ENCODE results near the gene ALDH8A1.

The ALDH8A1 gene

GRCh38 chr6:134949927-134950326, at the start of gene ALDH8A1:
TSS of gene ALDH8A1 (minus strand) at chr6:134950101. CDS start at chr6:134950053, 48 bp downstream.
- DNase-seq: no peak

GRCh38 chr6:134999107-134999506, 49.2 kb upstream of the ALDH8A1 start:
- DNase-seq: no peak

- no peak for DNase-seq
Measured at GRCh38 chr6:134997133-134997995, 47.5 kb upstream of the ALDH8A1 start.

DNA sequence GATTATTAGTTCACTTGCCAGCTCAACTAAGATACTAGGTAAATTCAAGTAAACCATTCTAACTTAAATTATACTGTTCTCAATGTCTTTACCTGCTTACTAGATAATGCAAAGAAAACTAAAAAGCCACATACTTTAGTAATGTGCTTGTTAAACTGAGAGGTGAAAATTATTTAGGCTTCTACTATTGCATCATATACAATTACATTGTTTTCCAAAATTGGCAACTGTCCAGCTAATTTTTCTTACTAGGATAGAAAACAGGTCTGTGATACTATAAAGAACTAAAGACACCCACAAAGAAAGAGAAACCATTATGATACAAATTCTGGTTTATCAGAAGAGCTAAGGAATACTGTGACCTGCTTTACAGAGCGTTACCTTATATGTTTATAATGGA, 45.6 kb upstream of the ALDH8A1 start:
- peak; percentile 26 for DNase-seq

GRCh38 chr6:134994431-134994830, 44.5 kb upstream of the ALDH8A1 start:
- no peak for DNase-seq

DNA sequence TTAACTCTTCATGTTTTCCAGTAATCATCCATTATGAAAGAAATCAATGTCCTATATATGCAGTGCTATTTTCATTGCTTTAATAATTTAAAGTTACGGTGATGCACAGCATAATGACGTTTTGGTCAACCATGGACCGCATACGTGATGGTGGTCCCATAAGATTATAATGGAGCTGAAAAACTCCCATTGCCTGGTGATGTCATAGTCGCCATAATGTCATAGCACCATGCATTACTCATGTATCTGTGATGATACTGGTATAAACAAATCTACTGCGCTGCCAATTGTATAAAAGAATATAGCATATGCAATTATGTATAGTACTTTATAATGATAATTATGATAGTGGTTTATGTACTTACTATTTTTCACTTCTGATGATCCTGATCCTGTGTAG, 42.3 kb upstream of the ALDH8A1 start:
- DNase-seq: no peak

- DNase-seq: no peak
Measured at GRCh38 chr6:134990262-134990661, 40.4 kb upstream of the ALDH8A1 start.

DNA sequence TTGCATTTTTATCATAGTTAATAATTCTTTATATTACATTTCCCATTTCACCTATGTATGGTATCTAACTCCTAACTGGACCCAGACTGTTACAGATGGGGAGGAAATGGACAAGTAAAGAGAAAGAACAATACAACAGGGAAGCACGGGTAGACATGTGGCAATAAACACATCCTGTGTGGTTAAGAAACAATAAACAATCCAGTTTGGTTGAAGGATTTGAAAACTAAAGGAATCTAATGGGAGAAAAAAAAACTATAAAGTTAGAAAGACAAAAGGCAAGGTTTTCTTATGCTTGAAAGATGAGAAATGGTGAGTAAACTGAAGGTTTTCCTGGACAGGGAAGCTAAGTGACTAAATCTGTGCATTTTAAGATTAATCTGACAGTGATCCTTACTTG, 34.9 kb upstream of the ALDH8A1 start:
- no peak for DNase-seq

DNA sequence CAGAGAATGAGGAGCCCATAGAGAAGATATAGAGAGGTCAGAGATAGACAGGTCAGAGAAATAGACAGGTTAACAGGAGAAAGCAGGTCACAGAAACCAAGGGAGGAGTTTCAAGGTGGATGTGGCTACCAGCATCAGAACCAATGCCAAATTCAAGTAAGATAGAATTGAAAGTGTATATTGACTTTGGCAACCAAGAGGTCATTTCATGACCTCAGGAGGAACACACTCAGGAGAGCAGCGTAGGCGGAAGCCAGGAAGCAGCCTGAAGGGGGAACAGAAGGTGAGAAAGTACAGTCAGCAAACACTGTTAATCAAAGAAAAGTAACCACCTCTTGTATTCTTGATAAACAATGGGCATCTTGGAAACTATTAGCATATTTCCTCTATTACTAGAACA, 33.9 kb upstream of the ALDH8A1 start:
- no peak for DNase-seq

DNA sequence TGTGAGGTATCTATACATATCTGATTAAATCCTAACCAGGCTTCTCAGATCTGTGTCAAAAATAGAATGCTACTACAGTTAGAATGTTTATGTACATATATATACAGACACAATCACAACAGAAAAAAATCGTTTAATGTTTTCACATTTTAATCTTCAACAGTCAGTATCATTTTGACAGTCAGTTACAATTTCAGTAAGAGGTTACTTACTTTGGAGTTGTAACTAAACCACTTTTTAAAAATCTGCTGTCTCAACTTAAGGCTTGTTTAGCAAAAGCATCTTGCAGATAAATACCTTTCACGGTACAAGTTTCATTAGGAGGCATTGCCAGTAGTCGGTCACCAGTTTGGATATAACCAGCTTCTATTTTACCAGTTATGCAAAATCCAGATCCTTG, 32.3 kb upstream of the ALDH8A1 start:
- DNase-seq: peak; percentile 46

GRCh38 chr6:134980846-134981245, 30.9 kb upstream of the ALDH8A1 start:
- DNase-seq: peak; percentile 94

- no peak for DNase-seq
Measured at GRCh38 chr6:134979142-134979541, 29.2 kb upstream of the ALDH8A1 start.

GRCh38 chr6:134974370-134974769, 24.5 kb upstream of the ALDH8A1 start:
- no peak for DNase-seq

DNA sequence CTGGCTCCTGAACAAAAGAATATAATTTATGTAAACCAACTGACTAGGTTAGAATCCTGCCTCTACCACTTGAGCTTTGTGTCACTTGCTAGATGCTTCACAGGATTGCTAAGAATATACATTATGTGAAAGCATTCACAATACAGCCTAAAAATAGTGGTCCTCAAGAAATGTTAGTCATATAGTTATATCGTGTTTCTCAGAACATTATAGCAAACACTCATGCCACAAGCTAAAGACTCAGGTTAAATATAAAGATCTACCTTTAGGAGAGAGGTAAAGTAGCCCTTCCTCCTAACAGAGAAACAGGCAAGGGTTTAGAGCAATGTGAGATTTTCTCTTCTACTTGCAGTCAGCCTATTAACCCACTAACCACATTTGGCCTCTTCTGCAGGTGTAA, 17.8 kb upstream of the ALDH8A1 start:
- no peak for DNase-seq

GRCh38 chr6:134964451-134965203, 14.7 kb upstream of the ALDH8A1 start:
- DNase-seq: no peak

GRCh38 chr6:134962421-134962820, 12.5 kb upstream of the ALDH8A1 start:
- no peak for DNase-seq

GRCh38 chr6:134961366-134961765, 11.5 kb upstream of the ALDH8A1 start:
- DNase-seq: no peak

DNA sequence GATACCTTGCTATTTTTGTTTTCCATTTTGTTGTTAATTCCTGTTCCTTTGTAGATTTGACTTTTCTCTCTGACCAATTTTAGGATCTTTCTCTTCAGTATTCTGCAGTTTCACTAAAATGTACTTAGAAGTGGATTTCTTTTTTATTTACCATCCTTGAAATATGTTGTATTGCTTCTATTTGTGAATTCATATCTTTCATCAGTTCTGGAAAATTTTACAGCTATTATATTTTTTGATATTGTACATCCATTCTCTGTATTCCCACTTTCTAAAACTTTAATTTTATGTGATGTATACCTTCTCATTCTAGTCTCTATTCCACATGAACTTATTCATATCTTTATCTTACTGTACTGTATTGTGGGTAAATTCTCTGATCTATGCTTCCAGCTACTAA, 9.7 kb upstream of the ALDH8A1 start:
- DNase-seq: no peak

DNA sequence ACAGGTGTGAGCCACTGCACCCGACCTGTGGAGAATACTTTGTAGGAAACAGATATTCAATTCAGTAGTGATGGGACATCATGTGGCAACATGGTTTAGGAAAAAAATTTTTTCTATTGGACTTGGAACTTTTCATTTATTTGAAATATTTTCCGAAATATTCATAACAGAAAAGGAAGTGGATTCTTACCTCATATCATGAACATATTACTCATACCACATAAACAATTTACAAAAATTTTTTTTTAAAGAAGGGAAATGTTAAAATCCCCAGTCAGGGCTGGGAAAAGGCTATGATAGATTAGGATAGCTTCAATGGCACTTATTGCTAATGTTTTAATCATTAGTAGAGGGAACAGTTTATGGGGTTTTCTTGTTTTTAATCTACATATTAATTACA, 6.8 kb upstream of the ALDH8A1 start:
- DNase-seq: no peak

GRCh38 chr6:134956032-134956431, 6.1 kb upstream of the ALDH8A1 start:
- DNase-seq: no peak

- no peak for DNase-seq
Measured at GRCh38 chr6:134954272-134955000, 4.5 kb upstream of the ALDH8A1 start.

DNA sequence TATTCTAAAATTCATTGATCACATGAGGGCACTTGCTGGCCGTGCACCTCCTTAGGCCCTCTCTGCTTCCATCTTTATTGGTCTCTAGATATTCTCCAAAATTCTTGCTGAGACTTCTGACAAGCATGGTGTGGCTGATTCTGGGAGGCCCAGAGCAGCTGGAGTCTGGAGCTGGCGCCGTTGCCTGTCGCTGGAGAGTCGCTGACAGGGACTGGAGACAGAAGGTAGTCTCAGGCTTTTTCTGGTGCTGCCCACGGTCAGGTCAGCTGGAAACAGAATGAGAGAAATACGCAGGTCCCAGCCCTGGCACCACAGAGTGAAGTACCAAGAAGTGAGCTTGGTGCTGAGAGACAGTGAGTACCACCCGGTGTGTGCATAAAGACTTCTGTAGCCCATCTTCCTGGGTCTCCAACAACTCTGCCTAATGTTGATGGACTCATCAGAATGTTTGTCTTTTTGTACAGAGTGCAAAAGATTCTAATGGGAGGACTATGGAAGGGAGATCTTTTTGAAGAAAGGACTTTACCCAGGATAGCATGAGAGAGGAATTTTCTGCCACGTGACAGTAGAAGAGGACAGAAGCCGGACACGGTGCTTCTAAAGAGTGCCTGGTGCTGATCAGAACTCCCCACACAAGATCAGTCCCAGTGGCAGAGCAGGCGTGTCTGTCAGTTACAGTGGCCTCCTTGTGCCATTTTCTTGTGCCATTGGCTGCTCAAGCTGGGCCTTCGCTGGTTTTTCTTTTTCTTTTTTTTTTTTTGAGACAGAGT, 1.8 kb upstream of the ALDH8A1 start:
- no peak for DNase-seq

- no peak for DNase-seq
Measured at GRCh38 chr6:134950482-134950881, 581 bp upstream of the ALDH8A1 start.

Data from OCI-M1 (cell line).